GM20000 (cell line): ENCODE data around the gene ABHD12.

Experiments used
- DNase-seq: peaks from one replicate; pipeline ENCODE4 v3.0.0; 2012; ENCODE audit warnings: low spot score
- CTCF ChIP-seq: IDR thresholded peaks from 2 replicates; pipeline ENCODE4 v1.5.1; 2012; ENCODE audit warnings: mild to moderate bottlenecking, control low read depth; ENCODE audit errors: extremely low read depth, missing control alignments

ABHD12 gene

GRCh38 chr20:25390538-25391528 is at the start of gene ABHD12:
ABHD12 (minus strand) TSS chr20:25390835; CDS start chr20:25390703, 132 bp downstream.
- no peak for TF ChIP-seq CTCF
- peak; percentile 98 for DNase-seq

- no peak for TF ChIP-seq CTCF
- DNase-seq = no peak
These were observed 48.7 kb upstream of the ABHD12 start for GRCh38 chr20:25439328-25439727.

- no peak for TF ChIP-seq CTCF
- no peak for DNase-seq
These were observed 46.5 kb upstream of the ABHD12 start for GRCh38 chr20:25437153-25437581.

GRCh38 chr20:25424536-25424935 is 33.9 kb upstream of the ABHD12 start:
- no peak for DNase-seq
- no peak for TF ChIP-seq CTCF

- no peak for DNase-seq
- TF ChIP-seq CTCF = no peak
These were observed 31.4 kb upstream of the ABHD12 start for GRCh38 chr20:25422032-25422431.

DNA sequence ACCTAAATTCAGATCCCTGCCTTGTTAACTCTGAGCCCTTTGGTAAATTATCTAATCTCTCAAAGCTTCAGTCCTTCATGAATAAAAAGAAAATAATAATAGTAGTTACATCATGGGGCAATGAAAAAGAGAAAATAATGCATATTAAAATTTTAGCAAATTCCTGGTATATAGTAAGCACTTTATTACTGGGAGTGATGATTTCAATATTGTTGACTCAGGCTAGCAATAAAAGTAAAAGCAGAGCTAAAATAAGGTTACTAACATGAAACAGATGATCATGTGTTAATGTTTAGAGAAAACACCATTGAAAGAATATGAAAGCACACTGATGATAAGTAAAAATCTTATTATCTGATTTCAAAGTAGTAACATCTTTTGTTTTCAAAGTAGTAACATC is 30.5 kb upstream of the ABHD12 start:
- TF ChIP-seq CTCF = no peak
- no peak for DNase-seq

- no peak for TF ChIP-seq CTCF
- no peak for DNase-seq
These were observed 28.1 kb upstream of the ABHD12 start for GRCh38 chr20:25418776-25419175.
